Erythroblast (primary cell): ENCODE data around the gene SLC1A6.
"Not testable (repeated sequence)": the region's sequence is repeated elsewhere in the genome, so short reads cannot be mapped to it uniquely, and the experiment has no call there.

Experiments
- DNase-seq, 2 experiments: peaks; one replicate each; lab custom pipeline; 2025; lab: John Stamatoyannopoulos, UW
- GATA1 ChIP-seq: IDR thresholded peaks from 2 replicates; pipeline ENCODE4 v1.6.1; 2011; ENCODE audit warnings: low read depth, mild to moderate bottlenecking, control low read depth, low read length, moderate library complexity
- POLR2A ChIP-seq: IDR thresholded peaks from 2 replicates; pipeline ENCODE4 v1.6.1; 2011; ENCODE audit warnings: mild to moderate bottlenecking, low read length

The SLC1A6 gene

DNA sequence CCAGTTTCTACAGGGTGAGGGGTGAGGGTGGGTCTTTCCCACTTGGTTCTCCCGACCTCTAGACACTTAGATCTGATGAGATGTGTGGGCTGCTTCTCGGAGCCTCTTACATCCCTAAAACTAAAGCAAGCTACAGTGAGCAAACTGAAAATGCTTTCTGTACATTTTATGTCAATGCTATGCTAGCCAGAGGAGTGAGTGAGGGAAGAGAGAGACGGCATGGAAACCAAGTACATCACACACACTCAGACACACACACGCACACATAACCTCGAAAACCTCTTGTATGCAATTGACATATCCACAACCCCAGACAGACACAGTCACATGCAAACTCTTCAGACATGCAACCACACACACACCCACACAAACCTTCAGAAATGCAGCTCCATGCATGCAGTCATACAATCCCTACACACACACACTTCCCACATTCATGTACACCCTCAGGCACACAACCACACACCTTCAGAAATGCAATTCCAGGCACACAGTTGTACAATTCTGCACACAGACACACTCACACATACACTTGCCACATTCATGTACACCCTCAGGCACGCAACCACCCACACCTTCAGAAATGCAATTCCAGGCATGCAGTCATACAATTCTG is 1.4 kb downstream of the SLC1A6 start:
- TF ChIP-seq POLR2A (no peak), GATA1 (no peak)
- DNase-seq = no peak

DNA sequence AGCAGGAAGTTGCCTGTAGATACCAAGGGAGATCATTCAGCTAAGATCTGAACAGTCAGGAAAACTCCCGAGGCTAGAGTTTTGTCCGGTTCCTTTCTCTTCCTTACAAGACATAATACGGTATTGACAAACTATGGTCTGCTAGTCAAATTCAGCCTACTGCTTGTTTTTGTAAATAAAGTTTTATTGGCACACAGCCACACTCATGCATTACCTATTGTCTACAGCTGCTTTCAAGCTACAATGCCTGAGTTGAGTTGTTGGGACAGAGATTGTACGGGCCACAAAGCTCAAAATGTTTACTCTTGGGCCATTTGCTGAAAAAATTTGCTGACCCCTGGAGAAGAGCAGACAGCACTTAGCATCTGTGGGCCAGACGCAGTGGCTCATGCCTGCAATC is 2.5 kb downstream of the SLC1A6 start:
- no peak for DNase-seq
- TF ChIP-seq GATA1 (no peak), POLR2A (no peak)

DNA sequence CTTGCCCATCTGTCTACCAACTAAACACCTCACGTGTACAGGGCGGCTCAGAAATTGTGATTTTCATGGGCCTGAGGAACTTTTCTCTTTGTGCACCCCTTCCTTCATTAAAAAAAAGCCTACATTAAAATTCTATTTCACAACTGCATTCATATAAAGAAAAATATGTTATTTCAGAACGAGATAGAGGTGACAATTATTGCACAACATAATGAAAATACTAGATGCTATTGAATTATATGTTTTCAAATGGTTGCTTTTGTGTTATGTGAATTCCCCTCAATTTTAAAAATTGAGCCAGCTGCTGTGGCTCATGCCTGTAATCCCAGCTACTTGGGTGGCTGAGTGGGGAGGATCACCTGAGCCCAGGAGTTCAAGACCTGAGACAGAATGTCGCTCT is 5.2 kb downstream of the SLC1A6 start:
- TF ChIP-seq GATA1 (no peak), POLR2A (no peak)

DNA sequence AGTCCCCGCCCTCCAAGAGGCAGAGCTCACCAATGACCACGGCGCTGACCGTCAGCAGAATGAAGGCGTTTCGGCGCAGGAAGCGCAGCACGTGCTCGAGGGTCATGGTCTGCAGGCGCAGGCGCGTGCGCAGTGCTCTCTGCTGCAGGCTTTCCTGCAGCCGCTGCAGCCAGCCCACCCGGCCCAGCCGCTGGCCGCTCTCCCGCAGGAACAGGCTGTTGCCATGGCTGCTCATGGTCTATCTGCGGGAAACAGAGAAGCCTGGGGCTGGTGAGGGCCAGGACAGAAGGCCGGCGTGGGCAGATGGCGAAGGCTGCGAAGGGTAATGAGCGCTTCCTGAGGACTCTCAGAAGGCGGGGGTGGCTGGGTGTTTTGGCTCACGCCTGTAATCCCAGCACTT is 7.0 kb downstream of the SLC1A6 start:
- TF ChIP-seq POLR2A (no peak), GATA1 (no peak)
- DNase-seq = no peak

More for the DNA sequence above, 5.2 kb downstream of the SLC1A6 start:
- no peak for DNase-seq

DNA sequence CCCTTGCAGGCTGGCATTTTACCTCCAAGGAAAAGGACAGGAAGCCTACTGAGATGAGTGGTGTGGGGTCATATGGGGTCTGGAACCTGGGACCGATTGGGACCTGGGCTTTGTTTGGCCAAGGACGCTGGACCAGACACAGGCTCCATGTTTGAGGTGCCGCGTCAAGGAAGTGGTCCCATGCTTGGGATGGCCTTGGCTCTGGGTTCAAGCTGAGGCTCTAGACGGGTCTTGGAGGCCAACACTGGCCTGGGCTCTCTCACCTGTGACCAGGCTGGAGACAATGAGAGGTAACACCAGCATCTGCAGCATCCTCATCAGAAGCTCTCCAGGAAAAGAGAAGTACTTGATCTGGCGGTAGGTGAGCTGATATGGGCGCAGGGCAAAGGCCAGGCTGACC is 8.2 kb downstream of the SLC1A6 start:
- TF ChIP-seq GATA1 (no peak), POLR2A (no peak)
- no peak for DNase-seq

DNA sequence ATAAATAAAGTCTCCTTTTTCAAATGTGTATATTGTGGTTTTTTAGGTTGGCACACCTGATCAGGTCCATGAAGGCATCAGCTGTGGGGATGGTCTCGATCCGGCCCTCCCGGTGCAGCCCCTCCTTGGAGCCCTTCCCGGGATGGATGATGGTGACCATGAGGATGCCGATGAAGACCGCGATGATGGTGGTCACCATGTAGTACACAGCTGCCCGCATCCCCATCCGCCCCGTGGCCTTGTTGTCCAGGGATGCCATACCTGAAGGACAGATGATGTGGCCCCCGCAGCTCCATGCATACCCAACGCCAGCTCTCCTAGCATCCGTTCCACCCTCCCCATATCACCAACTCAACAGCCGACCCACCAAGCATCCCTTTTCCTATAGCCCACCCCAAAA is 11.4 kb downstream of the SLC1A6 start:
- no peak for TF ChIP-seq POLR2A
- no peak for TF ChIP-seq GATA1
- no peak for DNase-seq

DNA sequence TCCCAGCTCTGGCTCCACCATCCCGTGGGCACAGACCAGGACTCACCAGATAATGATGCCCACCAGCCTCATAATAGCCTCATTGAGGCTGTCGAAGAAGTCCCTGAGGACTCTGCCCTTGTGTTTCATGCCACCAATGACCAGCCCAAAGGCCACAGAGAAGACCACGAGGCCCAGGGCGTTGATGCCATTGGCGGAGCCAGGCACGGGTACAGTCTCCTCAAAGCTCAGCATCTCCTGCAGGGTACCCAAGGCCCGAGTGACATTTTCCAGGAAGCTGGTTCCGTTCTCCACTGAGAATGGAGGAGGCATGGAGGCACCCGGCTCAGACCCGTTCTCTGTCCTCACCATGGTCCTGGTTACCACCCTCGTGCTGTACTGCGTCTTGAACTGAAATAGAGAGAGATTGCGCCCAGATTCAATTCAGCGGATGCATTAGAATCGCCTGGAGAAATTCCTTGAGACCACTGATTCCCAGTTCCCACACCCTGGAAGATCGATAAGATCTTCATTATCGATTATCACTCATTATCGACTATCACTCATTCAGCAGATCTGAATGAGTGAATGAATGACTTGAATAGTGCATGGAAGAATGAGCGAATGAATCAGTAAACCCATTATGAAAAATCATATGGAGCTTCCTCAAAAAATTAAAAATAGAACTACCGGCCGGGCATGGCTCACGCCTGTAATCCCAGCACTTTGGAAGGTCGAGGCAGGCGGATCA is 17.5 kb downstream of the SLC1A6 start:
- TF ChIP-seq GATA1 (no peak), POLR2A (no peak)
- no peak for DNase-seq

DNA sequence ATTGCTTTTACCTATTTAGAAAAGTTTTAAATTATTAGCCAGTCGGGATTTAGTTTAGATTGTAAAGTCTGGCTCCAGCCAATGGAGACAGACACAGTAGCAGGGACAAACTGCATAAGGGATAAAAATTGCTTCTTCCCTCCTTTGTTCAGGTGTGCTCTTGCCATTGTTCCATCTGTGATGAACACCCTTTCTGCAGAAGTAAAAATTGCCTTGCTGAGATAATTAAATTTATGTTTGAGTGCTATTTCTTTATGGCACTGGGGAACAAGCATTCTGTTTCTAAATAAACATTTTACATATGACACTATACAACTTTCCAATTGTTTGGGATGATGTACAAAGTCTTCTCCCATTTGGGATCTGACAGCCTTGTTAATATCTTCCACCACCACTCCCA is 20.4 kb downstream of the SLC1A6 start:
- DNase-seq = no peak
- no peak for TF ChIP-seq POLR2A
- no peak for TF ChIP-seq GATA1

DNA sequence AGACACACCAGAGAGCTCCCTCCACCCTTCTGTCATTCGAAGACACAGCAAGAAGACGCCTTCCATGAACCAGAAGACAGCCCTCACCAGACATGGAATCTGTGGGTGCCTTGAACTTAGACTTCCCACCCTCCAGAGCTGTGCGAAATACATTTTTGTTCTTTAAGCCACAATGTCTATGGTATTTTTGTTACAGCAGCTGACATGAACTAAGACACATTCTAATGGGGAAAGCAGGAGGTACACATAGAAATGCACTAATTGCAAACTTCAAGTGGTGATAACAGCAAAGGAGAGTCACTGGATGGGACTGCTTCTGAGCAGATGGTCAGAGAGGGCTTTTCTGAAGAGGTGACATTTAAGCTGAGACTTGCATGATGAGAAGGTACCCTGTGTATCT is 22.2 kb downstream of the SLC1A6 start:
- DNase-seq = no peak
- TF ChIP-seq POLR2A = no peak
- TF ChIP-seq GATA1 = no peak

DNA sequence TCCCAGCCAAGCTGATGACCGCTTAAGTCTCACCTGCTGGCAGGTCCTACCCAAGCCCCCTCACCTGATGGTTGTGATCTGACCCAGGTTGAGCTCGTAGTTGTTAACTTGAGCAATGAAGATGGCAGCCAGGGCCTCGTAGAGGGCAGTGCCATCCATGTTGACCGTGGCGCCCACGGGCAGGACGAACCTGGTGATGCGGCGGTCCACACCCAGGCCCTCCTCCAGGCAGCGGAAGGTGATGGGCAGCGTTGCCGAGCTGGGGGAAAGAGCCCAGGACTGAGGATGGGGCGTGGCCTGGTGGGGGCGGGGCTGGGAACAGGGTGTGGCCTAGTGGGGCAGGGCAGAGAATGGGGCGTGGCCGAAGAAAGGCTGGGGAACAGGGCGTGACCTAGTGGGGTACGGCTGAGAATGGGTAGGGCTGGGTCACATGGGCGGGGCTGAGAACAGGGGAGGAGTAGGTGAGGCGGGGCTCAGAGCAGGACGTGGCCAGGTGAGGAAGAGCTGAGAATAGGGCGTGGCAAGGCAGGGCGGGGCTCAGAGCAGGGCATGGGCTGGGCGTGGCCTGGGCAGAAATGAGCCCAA is 25.5 kb downstream of the SLC1A6 start:
- peak in 1 of 2 experiments; percentile 6 for DNase-seq
- TF ChIP-seq GATA1 = no peak

DNA sequence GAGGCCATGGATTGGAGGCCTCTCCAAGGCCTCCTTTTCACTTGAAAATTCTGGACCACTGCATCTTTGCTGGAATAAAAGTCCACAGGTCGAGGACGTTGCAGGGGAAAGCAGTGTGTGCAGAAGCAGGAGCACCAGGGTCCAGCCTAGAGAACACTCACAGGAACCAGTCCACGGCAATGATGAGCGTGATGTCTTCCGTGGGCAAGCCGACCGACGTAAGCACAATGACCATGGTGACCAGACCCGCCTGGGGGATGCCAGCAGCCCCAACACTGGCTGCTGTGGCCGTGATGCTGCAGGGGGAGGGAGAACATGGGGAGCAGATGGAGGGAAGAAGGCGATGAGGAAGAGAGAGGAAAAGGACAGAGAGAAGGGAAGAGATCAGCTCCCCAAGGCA is 26.9 kb downstream of the SLC1A6 start:
- DNase-seq = no peak
- TF ChIP-seq GATA1 = no peak

DNA sequence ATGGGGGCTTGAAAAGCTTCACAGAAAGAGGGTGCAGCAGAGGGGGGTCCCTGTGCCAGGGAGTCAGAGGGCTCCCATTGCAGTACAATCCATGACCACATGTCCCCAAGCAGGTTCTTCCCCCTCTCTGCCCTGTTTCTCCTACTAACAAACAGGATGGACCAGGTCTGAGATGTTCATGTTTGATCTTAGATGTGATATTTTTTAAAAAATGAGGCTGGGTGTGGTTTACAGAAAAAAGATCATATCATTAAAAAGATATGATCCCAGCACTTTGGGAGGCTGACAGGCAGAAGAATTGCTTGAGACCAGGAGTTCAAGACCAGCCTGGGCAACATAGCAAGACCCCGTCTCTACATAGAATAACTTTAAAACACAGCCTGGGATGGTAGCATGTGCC is 29.2 kb downstream of the SLC1A6 start:
- TF ChIP-seq GATA1 (no peak), POLR2A (no peak)
- DNase-seq = no peak

DNA sequence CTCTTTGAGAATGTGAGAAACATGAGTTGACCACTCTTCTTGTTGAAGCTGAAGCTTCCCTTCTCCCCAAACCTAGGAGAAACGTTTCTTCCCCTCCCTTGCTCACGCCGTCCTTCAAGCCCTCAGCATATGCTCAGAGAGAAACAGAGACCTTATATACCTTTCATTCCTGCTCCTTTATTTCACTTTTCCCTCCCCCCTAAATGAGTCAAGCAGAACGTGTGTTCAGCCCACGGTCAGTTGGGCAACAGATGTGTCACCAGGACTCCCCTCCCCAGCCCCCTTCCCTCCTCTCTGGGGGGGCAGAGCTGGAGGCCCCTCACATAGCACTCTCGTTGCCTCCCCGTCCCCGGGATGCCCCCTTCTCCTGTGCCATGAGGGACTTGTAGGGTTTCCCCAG is 29.8 kb downstream of the SLC1A6 start:
- TF ChIP-seq POLR2A = no peak
- no peak for TF ChIP-seq GATA1
- DNase-seq = no peak

DNA sequence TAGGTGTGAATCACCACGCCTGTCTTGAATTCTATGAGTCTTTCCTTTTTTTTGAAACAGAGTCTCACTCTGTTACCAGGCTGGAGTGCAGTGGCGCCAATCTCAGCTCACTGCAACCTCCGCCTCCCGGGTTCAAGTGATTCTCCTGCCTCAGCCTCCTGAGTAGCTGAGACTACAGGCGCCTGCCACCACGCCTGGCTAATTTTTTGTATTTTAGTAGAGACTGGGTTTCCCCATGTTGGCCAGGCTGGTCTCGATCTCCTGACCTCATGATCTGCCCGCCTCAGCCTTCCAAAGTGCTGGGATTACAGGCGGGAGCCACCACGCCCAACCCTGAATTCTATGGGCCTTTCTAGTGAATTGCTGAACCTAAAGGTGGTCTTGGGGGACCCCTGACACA is 30.3 kb downstream of the SLC1A6 start:
- DNase-seq = not testable (repeated sequence)

DNA sequence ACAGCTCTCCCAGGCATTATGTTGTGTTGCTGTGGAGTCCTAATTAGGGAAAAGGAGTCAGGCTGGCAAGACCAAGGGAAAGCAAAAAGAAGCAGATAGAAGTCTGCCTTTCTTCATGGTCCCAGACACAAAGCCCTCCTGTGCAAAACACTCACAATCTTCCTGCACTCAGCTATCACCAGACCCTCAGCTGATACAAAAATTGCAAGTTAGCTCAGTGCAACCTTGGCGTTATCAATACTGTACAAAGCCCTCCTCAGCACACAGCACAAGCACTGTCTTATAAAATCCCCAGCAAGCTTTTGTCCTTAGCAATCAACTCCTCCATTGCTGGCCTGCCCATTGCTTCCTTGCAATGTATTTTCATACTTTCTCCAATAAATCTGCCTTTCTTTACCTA is 35.2 kb downstream of the SLC1A6 start:
- TF ChIP-seq GATA1 (no peak), POLR2A (no peak)
- no peak for DNase-seq

DNA sequence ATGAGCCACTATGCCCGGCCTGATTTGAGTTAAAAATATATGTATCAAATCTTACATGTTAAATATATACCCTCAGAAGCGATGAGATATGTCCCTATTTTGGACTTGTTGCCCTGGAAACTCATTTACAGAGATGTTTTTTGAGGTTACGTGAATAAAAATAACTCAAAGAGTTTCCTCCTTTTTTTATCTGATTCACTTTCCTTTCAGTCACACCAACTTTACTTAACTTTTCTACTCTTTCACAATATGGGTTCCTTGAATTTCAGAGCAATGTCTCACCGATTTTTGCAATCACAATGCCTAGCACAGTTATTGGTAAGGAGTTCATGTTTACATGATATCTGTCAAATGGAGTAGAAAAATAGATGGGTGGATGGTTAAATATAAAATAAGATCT is 36.1 kb downstream of the SLC1A6 start:
- DNase-seq = no peak
- TF ChIP-seq GATA1 (no peak), POLR2A (no peak)
